Kidney capillary endothelial cell (primary cell): ENCODE data around the gene TAAR6.
"Not testable (repeated sequence)": the region's sequence is repeated elsewhere in the genome, so short reads cannot be mapped to it uniquely, and the experiment has no call there.

ENCODE experiments used
- DNase-seq: peaks from one replicate; pipeline ENCODE4 v3.0.0-alpha.2; 2018; ENCODE audit warnings: low spot score

Gene TAAR6

GRCh38 chr6:132590362-132590761 lies 20.2 kb downstream of the TAAR6 start:
- DNase-seq: no peak

GRCh38 chr6:132592855-132593254 lies 22.7 kb downstream of the TAAR6 start:
- DNase-seq: no peak

- no peak for DNase-seq
Observed at GRCh38 chr6:132596201-132596600, 26.1 kb downstream of the TAAR6 start.

DNA sequence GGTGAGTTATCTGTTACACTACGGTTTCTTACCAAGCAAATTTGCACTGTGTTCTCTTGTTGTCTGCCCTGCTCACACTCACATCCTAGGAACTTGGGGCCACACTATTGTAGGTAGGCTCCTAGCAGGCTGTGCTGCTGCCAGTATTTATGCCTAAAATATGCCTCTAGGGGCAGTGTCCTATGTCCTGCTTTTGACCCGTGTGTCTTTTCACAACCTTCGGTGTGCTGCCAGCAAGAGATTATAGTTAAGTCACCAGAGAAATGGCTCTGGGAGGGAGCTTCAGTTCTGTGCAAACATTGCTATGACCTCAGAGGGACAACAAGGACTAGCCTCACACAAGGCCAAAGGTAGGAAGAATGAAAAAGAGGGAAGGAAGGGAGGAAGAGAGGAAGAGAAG lies 28.4 kb downstream of the TAAR6 start:
- DNase-seq: no peak

DNA sequence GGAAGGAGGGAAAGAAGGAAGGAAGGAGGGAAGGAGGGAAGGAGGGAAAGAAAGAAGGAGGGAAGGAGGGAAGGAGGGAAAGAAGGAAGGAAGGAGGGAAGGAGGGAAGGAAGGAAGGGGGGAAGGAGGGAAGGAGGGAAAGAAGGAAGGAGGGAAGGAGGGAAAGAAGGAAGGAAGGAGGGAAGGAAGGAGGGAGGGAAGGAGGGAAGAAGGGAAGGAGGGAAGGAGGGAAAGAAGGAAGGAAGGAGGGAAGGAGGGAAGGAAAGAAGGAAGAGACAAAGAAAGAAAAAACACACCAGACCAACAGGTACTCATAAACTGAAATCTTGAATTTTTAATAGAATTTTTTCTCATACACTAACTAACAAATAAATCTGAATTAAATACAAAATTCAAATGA lies 30.8 kb downstream of the TAAR6 start:
- DNase-seq: not testable (repeated sequence)

DNA sequence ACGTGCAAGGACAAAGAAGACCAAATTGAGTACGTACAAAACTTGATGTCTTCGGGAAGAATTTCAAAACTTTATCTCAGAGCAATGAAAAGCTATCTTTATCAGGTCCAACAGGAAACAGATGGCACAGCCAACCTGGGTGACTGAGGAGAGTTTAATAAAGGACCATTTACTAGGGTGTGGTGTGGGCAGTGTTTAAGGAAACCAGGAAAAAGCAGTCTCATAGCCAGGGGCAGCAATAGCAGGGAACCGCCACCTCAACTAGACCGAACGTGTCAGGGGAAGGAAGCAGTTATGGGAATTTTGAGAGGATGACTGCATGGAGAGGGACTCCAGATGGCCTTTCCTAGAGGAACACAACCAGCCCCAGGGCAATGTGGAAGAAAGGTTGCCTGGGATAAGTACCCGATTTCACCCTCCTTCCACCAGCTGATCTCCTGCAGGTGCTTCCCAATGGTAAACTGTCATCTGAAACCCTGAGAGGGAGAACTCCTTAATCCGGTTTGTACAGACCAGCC lies 34.6 kb downstream of the TAAR6 start:
- DNase-seq: no peak

DNA sequence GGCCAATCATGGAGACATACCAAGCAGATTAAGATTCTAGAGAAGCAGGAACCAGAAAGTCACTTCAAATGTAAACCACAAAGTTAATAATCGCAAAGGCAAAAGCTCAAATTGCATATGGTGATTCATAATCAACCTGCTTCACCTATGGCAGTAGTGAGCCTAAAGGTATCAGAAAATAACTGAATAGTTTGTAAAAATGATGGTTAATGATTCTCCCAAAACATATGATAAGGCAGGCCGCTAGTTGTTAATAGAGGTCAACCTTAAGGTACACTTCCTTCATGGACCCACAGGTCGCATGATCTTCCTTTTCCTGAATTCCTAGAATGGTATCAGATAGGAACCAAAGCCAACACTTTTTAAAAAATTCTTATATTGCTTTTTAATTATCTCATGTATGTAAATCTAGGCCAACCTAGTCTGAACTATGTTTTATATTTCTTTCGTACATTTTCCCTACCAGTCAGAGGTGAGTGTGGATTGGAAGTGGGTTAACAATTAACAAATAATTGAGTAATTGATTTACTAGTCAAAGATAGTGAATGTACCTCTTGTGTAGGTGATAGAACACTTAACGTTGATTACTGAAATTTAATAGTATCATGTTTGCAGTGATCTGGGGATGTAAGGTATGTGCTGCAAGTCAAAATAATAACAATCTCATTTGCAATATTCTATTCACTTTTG lies 37.6 kb downstream of the TAAR6 start:
- no peak for DNase-seq

DNA sequence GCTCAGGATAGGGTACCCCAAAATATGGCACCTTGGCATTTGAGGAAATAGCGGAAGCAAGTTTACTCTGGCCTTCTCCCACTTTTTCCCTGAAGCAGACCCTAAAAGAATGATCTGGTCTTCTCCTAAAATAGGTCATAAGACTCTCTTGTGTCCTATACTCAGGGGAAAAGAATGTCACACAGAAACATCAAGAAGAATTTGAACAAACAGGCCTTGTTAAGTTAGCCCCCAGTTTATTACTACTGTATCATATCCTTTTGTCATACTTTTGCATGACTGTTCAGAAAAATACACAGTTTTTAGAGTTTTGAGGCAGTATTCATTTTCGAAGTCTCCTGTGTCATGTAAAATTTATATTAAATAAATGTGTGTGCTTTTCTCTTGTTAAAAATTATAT lies 41.5 kb downstream of the TAAR6 start:
- DNase-seq: no peak

DNA sequence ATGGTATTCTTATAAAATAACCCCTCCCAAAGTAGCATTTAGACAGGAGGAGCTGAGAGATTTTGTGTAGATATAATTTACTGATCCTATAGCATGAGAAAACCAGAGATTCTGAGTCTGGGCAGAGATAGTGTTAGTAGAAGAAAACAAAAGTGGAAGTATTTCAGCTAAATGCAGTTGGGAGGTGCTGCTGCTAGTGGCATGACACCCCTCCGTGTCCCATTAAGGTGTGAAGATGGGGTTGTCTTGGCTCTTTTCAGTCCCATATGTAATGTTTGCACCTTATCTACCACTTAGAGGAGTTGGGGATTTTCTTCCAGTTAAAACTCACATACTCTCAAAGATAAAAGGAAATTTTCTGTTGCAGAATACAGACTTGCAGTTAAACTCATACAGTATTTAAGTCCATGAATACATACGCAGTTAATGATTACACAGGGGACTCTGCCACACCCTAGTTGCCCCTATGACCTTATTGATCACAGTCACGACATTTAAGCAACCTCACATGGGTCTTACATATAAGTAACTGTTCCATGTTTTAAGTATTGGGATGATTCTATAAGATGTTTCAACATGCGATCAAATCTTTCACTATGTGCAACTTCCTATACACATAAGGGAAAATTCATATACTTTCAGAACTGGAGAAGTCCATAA lies 42.5 kb downstream of the TAAR6 start:
- no peak for DNase-seq

DNA sequence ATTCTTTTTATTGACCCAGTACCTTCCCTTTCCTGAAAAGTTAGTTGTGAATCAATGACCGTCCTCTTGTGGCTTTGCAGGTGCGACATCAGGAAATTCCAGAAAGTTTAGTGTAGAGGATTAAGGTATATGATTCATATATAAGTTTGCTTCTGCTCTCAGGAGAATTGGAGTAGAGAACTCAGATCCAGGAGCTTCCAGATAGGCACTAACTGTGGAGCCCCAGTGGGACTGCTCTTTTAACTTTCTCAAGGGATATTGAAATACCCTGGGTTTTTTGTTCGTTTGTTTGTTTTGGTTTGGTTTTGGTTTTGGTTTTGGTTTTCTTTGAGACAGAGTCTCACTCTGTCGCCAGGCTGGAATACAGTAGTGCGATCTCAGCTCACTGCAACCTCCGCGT lies 44.4 kb downstream of the TAAR6 start:
- DNase-seq: no peak

GRCh38 chr6:132616677-132617076 lies 46.6 kb downstream of the TAAR6 start:
- DNase-seq: no peak
